A549 (cell line): Measurements from ENCODE around the gene CLMN.

Experiments used
- CTCF ChIP-seq: fragments of >200 bp; sonication (Bioruptor Twin); formaldehyde crosslinking; IDR thresholded peaks from 3 replicates; pipeline ENCODE4 v1.5.1; 2016
- E2F6 ChIP-seq: IDR thresholded peaks from 2 replicates; pipeline ENCODE4 v1.6.1; 2012; ENCODE audit warnings: low read depth, borderline replicate concordance
- JUN ChIP-seq, 2 experiments: fragments of >200 bp; sonication (Bioruptor Twin); formaldehyde crosslinking; IDR thresholded peaks; 2 replicates in 1 of 2; 3 replicates in 1 of 2; pipeline ENCODE4 v1.6.1; 2016 to 2017
- PHF8 ChIP-seq: fragments of 200-600 bp; sonication (generic); IDR thresholded peaks from 2 replicates; pipeline ENCODE4 v1.6.1; 2016; ENCODE audit warnings: low read depth, mild to moderate bottlenecking, antibody characterized with exemption, moderate library complexity, borderline replicate concordance
- POLR2A ChIP-seq: IDR thresholded peaks from 2 replicates; pipeline ENCODE4 v1.6.1; 2012; ENCODE audit warnings: mild to moderate bottlenecking, low read length

DNA sequence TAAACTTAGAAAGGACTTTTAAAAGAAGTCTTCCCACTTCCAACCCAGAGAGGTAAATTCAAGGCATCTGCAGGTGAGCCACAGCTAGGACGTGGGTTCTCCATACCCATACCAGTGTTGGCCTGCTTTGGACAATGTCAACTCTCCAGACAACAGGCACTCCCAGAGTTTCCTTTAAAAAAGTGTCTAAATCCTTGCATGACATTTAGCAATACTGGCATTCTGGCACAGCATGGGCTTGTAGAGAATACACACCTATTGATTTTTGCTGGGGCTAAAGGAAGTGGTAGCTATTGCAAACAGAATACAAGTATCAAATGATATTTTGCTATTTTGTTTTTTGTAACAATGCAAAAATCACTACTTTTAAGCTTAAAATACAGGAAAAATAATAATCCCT is 136.6 kb downstream of the CLMN start:
- TF ChIP-seq CTCF: no peak
- no peak for TF ChIP-seq PHF8
- no peak for TF ChIP-seq E2F6
- no peak for TF ChIP-seq POLR2A
- TF ChIP-seq JUN (IDR thresholded peaks at IDR 0.05): no peak
